ENCODE data around the gene FES. TPM values are rescaled to one million over a fixed set of nuclear protein-coding genes. Genes with fewer than 3 reads are reported as not detected.

FES gene
- 0.83 to 1.1 TPM (median 0.84 TPM) in 5 replicates for total RNA-seq (2022; extraction: Qiagen RNA extraction)

GRCh38 chr15:90883976-90884718, at the start of gene FES:
Gene FES (plus strand): TSS chr15:90884504. CDS start chr15:90885046, 542 bp downstream.

GRCh38 chr15:90868261-90868689, 16.0 kb upstream of the FES start, which contains the start of gene FURIN:
Gene FURIN (plus strand): TSS chr15:90868588. CDS start chr15:90875741, 7,153 bp downstream.

GRCh38 chr15:90902840-90903732, 18.8 kb downstream of the FES start, which contains the start of gene MAN2A2:
Gene MAN2A2 (plus strand): TSS chr15:90903302. CDS start chr15:90904208, 906 bp downstream.

DNA sequence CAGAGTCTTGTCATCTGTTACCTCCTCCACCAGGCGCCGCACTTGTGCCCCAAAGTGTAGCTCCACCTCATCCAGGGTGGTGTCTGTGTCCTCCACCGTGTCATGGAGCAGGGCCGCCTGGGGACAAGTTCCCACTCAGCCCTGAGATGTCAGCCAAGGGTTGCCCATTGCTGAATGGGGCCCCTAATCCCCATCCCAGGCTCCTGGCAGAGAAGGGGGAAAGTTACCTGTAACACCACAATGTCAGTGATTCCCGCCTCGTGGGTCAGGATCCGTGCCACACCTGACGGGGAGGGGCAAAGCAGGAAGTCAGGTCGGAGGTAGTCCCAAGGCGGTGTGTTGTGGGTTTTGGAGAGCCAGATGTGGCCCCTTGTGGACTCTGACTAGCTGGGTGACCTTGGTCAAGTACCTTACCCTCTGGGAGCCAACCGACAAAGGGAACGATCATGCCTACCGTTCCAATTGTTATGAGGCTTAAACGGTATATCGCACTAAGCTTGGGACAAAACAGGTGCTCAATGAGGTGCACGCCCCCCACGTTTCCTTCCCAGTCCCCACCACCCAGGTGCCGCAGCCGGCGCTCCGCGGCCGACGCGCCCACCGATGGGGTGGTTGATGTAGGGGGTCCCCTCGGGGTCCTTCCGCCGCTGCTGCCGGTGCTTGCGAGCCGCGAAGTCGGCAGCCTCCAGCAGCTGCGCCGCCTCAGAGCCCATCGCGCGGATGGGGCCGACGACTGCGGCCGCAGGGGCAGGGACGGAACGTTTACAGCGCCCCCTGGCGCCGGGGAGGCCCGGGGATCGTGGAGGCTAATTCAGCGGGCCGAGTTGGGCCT, 47.7 kb downstream of the FES start, which contains the start of gene HDDC3:
HDDC3 (minus strand) TSS at position 722 of the 832 bp plus-strand sequence; CDS start at position 713, 9 bp downstream.

GRCh38 chr15:90934949-90935751, 50.8 kb downstream of the FES start, which contains the start of gene UNC45A:
Gene UNC45A (plus strand): TSS chr15:90935285. CDS start chr15:90935325, 40 bp downstream.

Other genes starting within 250 kb of the FES start
- gene BLM, start 167.2 kb upstream of the FES start, total RNA-seq (2022; extraction: Qiagen RNA extraction), result 12.2 to 15.2 TPM (median 12.5 TPM) in 5 replicates
- gene FURIN, start 15.9 kb upstream of the FES start, total RNA-seq (2022; extraction: Qiagen RNA extraction), result 48.3 to 63.3 TPM (median 56.3 TPM) in 5 replicates
- 20.9 to 29.3 TPM (median 28.8 TPM) in 5 replicates for gene MAN2A2, start 18.8 kb downstream of the FES start, total RNA-seq (2022; extraction: Qiagen RNA extraction)
- gene HDDC3, start 48.0 kb downstream of the FES start, total RNA-seq (2022; extraction: Qiagen RNA extraction), result 26.8 to 38.6 TPM (median 34.3 TPM) in 5 replicates
- 53.3 to 72.4 TPM (median 53.6 TPM) in 5 replicates for gene UNC45A, start 50.8 kb downstream of the FES start, total RNA-seq (2022; extraction: Qiagen RNA extraction)
- 32.2 to 56.5 TPM (median 37.6 TPM) in 5 replicates for gene RCCD1, start 70.4 kb downstream of the FES start, total RNA-seq (2022; extraction: Qiagen RNA extraction)
- 182 to 271 TPM (median 197 TPM) in 5 replicates for gene PRC1, start 110.0 kb downstream of the FES start, total RNA-seq (2022; extraction: Qiagen RNA extraction)
- 11.9 to 16.5 TPM (median 14.7 TPM) in 5 replicates for gene VPS33B, start 138.1 kb downstream of the FES start, total RNA-seq (2022; extraction: Qiagen RNA extraction)
- gene SV2B, start 215.8 kb downstream of the FES start, total RNA-seq (2022; extraction: Qiagen RNA extraction), result 0.05 to 0.14 TPM (median 0.08 TPM) in 5 replicates